HG02571 (cell line): ENCODE data around the gene EGFL7.
"Not testable (repeated sequence)": the region's sequence is repeated elsewhere in the genome, so short reads cannot be mapped to it uniquely, and the experiment has no call there.

ENCODE experiments used
- ATAC-seq: cut with Tn5 transposase; IDR thresholded peaks from one replicate; pipeline ENCODE4 v1.9.1; 2021; ENCODE audit warnings: mild to moderate bottlenecking, moderate library complexity; ENCODE audit not compliant: unreplicated experiment

Gene EGFL7

DNA sequence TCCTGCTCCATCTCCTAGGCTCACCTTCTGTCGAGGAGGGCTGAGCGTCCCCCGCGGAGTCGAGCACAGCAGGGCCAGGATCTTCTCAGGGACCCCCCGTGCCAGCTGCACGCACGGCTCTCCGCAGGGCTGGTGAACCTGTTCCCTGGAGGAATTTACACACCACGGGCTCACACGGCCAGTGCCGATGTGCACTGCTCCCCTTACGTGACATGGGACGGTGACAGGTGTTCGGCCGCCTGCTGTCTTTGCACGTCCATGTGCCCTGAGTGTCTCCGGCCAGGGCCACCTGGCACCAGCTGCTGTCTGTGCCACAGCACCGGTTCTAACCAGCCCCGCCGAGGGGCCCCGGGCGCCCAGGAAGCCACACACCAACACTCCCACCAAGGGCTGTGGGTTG, 33.2 kb downstream of the EGFL7 start:
- no peak for ATAC-seq

DNA sequence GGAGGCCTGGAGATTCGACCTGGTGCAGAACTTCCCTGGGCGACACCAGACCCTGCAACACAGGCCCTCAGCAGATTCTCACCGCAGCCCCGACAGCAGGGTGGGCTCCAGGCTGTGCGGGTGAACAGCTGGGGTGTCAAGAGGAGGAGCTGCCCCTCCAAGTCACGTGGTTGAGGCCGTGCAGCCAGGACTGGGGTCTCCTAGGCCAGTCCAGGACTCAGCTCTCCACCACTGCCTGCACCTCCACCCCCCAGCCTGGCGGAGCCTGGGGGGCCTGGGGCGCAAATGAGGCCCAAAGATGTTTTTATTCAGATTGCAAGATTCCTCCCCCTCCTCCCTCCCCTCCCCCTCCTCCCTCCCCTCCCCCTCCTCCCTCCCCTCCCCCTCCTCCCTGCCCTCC, 33.8 kb downstream of the EGFL7 start:
- no peak for ATAC-seq

DNA sequence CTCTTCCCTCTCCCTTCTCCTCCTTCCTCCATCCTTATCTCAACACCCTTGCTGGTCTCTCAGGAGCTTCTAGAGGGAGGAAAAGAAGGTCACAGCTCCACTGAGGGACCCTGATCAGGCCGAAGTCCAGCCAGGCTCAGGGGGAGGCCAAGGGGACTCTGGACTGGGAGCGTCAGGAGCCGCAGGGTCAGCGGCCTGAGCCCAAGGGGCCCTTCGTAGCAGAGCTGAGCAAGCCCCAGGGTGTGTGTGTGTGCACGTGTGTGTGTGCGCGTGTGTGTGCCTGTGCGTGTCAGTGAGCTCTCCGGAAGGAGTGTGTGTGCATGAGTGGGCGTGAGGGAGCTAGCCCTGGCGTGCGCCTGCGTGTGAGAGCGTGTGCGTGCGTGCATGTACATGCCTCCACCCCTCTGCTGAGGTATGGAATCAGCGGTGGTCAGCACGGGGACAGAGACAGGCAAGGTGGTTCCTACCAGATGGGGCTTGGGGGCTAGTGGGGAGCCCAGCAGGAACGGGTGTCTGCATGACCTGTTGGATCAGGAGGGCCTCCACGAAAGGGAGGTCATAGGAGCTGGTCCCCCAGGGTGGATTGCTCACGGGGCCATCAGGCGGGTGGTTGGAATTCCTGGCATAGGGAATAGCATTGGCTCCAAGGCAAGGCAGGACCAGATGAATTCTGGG, 34.6 kb downstream of the EGFL7 start:
- ATAC-seq: no peak

- no peak for ATAC-seq
These were observed 35.3 kb downstream of the EGFL7 start for GRCh38 chr9:136697821-136698526.

DNA sequence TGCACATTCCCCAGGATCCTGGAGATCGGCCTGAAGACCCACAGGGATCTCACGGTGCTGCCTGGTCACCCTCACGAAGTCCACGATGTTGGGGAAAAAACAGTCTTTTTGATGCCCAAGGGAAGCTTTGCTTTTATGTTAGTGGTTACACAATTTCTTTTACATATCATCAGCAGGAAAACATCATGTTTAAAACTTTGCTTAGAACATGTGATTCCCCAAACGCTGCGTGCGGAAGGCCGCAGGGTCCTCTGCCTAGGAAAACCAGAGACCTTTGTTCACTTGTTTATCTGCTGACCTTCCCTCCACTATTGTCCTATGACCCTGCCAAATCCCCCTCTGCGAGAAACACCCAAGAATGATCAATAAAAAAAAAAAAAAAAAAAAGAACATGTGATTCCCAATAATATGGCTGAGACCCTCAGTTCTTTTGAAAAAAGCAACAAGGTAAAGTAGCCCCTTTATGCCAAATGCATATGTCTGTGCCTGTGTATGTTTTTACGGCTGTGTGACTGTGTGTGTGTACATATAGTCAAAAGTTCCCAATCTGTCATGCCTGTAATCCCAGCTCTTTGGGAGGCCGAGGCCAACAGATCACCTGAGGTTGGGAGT, 36.0 kb downstream of the EGFL7 start:
- ATAC-seq: no peak

- no peak for ATAC-seq
These were observed 37.6 kb downstream of the EGFL7 start for GRCh38 chr9:136700304-136700703.

DNA sequence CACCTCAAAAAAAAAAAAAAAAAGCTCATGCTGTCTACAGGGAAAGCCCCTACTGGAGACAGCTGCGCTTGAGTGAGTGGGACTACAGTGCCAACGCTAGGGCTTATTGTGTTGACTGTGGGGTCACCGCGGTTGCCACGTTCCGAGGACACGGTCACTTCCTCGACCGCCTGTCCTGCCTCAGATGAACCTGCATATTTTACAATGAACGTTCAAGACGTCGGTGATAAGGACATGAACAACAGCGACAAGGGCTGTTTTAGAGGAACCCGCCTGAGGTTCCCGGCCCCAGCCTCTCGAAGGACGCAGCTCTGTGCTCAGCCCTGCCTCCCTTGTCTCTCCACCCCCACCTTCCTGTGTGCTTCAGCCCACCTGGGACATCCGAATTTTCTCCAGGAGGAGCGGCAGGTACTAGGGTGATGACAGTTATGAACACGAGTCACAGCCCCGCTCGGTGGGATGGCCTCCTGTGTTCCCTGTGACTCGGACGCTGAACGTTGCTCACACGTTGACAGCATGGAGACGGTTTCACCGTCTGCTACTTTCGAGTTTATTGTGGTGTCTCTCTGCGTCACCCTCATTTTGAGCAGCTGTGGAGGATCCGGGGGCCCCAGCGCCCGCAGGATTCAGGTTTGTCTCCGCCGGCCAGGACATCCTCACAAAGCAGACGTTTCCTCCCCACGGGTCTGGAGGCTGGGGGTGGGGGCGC, 38.4 kb downstream of the EGFL7 start:
- peak; percentile 67 for ATAC-seq

- no peak for ATAC-seq
These were observed 38.9 kb downstream of the EGFL7 start for GRCh38 chr9:136701668-136702053.

DNA sequence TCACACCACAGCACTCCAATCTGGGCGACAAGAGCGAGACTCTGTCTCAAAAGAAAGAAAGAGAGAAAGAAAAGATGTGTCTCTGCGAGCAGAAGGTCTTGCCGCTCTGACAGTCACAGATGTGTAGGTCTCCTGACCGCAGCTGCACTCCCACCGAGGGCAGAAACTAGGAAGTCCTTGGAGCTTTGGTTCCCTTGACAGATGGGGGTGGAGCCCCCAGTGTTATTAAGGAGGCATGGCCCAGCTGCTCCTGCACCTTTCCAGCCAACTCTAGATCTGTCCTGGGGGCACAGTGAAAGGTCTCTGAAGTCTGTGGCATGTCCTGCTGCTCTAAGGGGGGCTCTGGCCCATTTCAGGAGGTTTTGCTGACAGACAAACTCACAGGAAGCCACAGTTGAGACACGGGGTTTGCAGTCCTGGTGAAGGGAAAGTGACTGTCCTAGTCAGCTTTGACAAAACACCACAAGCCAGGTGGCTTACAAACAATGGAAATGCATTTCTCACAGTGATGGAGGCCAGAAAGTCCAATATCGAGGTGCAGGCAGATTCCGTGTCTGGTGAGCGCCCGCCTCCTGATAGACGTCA, 40.7 kb downstream of the EGFL7 start:
- no peak for ATAC-seq

DNA sequence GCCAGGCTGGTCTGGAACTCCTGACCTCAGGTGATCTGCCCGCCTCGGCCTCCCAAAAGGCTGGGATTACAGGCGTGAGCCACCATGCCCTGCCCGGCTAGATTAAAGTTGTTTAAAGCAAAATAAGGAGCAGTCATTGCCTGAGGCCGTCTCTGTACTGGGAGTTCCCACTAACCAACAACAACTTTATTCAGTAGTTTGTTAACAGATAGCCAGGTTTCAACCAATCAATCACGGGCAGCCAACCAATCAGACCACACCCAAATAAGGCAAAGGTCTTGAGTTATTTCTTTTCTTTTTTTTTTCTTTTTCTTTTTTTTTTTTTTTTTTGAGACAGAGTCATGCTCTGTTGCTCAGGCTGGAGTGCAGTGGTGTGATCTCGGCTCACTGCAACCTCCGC, 42.0 kb downstream of the EGFL7 start:
- not testable (repeated sequence) for ATAC-seq

GRCh38 chr9:136705564-136705963, 42.8 kb downstream of the EGFL7 start:
- ATAC-seq: no peak

DNA sequence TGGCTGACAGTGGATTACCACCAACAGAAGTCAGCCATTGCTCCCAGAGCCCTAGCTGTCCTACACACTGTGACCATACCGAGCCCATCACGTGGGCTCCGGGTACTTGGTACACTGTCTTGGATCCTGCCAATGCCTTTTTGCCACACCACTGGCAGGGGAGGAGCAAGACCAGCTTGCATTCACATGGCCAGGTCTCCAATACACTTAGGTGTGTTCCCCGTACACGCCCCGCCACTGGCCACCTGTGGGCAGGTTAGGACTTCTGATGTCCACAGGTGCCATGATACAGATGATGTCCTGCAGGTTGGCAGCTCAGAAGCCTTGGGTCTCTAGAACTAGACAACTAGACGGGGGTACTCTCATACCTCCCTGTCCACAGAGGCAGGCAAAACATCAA, 44.3 kb downstream of the EGFL7 start:
- no peak for ATAC-seq

GRCh38 chr9:136707849-136708517, 45.3 kb downstream of the EGFL7 start:
- ATAC-seq: no peak

DNA sequence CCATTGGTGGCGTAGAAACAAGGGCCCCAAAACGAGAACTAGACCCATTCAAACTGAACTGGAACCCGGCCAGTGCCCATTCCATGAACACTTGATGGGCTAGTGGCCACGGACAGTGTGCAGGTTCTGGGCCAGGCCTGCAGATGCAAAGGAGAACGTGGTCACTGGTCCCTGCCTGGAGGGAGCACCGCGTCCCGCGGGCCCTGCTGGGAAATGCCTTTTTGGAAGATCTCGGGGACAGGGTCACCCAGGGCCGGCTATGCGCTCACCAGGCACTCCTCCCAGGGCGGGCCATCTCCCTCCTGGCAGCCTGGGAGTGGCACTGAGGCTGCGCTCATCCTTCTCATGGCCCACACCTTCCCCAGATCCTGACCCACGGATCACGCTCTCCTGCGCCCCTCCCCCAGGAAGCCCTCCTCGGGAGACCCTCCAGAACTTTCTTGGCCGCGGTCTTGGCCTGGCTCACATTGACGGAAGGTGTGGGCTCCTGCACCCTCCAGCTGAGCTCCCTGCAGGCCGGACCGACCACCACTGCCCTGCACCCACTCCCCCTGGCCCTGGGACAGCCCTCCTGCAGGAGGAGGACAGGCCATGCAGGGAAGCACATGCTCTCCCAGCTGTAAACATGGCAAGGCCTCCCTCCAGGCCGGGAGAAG, 46.9 kb downstream of the EGFL7 start:
- ATAC-seq: no peak

- no peak for ATAC-seq
These were observed 47.8 kb downstream of the EGFL7 start for GRCh38 chr9:136710543-136710942.

DNA sequence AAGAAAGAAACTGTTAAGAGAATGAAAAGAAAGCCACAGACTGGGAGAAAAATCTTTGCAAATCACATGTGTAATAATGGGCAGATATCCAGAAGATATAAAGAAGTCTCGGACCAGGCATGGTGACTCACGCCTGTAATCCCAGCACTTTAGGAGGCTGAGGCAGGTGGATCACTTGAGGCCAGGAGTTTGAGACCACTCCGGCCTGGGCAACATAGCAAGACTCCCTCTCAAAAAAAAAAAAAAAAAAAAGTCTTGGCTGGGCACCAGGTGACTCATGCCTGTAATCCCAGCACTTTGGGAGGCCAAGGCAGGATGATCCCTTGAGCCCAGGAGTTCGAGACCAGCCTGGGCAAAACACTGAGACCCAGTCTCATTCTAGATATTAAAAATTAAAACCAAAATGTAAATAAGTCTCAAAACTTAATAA, 48.5 kb downstream of the EGFL7 start:
- ATAC-seq: not testable (repeated sequence)

DNA sequence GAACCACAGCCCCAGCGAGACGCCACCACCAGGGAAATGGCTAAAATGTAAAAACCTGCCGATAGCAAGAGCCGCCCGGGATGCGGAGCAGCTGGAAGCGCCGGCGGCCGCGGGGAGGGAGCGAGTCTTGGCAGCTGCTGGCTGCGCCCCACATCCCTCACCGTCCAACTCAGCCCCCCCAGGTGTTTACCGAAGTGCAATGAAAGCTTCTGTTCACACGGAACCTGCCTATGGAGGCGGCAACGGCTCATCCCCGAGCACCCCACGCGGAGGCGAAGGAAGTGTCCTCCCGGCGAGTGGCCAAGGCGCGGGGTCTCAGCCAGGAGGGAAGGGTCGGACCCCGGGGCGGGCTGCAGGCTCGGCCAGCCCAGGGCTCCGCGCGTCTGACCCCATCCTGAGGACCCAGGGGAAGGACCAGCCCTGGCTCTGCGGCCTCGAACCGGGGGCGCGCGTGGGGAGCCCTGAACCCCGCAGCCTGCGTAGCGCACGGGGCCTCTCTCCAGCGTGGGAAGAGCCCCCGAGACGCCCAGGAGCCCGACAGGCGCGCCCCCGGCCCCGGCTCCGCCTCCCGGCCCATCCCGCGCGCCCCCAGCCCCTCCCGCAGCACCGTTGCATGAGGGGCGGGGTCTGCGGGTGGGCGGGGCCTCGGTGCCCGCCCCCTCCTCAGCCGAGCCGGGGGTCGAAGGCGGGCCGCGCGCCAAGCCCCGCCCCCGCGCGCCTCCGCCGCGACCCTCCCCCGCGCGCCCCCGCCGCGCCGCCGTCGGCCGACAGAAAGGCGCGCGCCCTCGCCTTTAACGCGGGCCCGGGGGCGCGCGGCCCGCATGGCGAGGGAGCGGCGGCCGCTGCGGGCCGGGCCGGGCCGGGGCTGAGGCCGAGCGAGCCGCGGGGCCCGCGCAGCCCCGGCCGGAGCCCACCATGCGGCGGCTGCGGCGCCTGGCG, 49.3 kb downstream of the EGFL7 start, which contains the start of gene DIPK1B:
Gene DIPK1B (plus strand): TSS at position 822 of the 939 bp plus-strand sequence. CDS start 94 bp downstream, at position 916.
- no peak for ATAC-seq

- ATAC-seq: no peak
These were observed 50.2 kb downstream of the EGFL7 start for GRCh38 chr9:136712690-136713544.
